GM18505 (cell line): ENCODE measurements around the gene SIK1.

Source experiments
- ATAC-seq: cut with Tn5 transposase; IDR thresholded peaks from one replicate; pipeline ENCODE4 v1.9.1; 2021; ENCODE audit not compliant: unreplicated experiment
- POLR2A ChIP-seq: IDR thresholded peaks from 4 replicates; pipeline ENCODE4 v1.6.1; 2011; ENCODE audit warnings: borderline replicate concordance; ENCODE audit not compliant: insufficient read depth, insufficient read length; ENCODE audit errors: extremely low read depth

The SIK1 gene

DNA sequence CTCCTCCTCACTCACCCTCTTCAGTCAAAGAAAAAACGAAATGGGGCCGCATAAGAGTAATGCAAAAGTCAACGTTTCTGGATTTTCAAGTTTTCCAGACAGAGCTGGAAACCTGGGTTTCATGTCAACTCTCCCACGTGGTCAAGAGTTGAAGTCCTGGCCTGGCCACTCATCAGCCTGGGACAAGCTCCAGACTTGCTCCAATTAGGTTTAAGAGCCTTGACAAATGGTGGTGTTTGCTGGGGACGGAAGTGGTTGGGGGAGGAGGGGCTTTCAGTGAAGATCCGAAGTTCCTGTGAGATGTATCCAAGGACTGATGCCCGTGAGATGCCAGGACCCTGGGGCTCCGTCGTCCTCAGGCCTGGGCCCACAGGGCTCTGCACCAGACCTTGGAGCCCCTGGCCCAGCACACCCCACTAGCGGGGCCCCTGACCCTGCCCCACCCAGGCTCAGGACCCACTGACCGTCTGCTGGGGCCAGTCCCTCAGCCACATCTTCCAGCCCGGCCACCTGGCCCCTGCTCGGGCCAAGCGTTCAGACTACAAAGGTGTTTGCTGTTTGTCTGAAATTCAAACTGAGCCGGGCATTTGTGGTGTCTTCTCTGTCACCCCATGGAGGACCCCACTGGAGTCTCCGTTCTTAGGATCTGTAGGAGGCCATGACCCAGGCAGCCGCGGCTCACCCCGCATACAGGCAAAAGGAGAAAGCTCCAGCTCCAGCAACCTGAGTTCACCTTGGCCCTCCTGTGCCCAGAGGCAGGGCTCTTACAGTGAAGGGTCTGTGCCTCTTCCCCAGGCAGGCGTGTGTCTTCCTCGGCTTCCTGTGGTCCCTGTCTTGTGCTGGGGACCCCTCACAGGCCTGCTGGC lies 53.3 kb downstream of the SIK1 start:
- no peak for TF ChIP-seq POLR2A
- ATAC-seq: no peak

DNA sequence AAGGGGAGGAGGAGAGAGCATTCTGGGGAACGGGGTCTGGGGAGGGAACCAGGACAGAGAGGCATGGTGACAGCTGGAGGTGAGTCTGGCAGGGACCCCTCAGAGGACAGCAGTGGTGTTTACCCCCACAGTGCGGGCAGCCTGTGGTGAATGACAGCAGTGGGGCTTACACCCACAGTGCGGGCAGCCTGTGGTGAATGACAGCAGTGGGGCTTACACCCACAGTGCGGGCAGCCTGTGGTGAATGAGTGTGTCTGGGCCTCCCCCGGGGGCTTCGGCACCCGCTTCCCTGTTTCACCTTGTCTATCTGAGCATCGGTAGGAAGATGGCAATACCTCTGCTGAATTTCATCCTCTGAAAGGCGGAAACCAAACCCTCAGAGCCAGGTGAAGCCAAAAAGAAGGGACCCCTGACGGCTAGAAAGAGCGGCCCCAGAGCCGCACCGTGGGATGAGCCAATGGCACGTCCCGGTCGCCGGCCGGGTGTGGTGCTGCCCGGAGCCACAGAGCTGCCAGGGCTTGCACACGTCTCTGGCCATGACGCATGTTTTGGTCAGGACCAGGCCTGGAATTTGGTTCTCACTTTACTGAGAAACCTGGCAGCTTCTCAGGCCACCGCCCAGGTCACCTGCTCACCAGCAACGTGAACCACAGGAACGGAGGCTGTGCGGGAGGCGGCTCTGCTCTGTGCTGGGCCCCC lies 54.1 kb downstream of the SIK1 start:
- no peak for TF ChIP-seq POLR2A
- ATAC-seq: no peak

DNA sequence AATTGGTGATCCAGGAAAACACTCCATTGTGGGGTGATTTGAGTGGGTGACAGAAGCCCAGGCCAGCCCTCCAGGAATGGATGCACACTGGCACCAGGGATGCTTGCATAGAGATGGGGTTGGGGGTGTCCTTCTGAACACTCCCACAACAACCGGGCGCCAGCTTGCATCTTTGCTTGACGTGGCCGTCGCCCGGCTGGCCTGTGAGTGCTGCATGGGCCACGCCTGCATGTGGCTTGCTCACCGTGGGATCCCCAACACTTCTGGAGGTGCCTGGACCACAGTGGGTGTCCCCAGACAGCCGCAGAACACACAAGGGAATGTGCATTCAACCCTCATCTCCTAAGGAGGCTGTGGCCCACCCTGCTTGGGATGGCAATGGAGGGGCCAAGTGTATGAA lies 55.1 kb downstream of the SIK1 start:
- no peak for ATAC-seq
- TF ChIP-seq POLR2A: no peak

DNA sequence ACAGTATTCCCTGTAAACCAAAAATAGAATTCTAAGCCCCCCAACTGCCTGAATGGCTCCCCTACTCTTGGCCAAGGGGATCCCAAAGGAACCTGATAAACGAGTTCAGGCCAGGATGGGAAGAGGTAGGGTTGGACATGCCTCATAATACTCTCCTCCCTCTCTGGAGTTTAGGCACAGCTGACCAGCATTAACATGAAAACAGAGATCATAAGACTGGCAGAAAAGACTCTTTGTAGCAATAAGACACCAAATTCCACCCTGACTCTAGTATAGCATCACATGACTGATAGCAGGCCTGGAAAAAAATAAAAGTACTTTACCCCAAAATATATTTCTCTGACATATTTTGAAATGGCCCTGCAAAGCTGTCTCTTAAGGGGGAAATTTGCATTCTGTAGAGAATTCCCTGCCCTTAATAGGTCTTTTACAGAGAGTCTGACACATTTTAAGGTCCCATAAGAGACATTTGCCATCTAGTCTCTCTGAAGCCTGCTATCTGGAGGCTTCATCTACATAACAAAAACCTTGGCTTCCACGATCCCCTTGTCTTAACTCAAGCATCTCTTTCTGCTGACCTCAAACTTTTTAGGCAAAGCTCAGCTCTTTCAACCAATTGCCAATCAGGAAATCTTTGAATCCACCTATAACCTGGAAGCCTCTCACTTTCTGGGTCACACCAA lies 55.9 kb downstream of the SIK1 start:
- no peak for TF ChIP-seq POLR2A
- no peak for ATAC-seq

DNA sequence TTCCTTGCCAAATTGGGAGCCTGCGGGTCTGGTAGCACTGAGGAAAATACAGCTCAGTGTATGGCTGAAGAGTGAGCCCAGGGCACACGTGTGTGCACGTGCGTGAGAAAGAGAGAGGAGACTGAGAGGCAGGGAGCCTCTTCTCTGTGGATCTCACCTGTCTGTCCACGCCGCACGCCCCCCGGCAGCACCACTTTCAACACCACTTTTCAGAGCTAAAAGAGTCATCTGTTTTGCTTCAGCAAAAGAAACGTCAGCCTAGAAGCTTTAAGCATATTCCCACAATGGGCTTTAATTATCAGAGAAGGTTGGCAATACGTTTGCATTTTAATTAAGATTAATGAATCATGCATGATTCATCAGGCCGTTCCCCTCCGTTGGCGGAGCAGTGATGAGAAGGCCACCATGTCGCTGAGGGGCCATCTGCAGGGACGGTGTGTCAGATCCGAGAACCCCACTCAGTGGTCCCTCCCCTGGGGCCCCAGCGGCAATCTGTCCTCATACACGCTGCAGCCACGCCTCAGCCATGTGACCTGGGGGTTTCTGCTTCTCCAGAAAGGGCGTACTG lies 56.8 kb downstream of the SIK1 start:
- no peak for ATAC-seq

DNA sequence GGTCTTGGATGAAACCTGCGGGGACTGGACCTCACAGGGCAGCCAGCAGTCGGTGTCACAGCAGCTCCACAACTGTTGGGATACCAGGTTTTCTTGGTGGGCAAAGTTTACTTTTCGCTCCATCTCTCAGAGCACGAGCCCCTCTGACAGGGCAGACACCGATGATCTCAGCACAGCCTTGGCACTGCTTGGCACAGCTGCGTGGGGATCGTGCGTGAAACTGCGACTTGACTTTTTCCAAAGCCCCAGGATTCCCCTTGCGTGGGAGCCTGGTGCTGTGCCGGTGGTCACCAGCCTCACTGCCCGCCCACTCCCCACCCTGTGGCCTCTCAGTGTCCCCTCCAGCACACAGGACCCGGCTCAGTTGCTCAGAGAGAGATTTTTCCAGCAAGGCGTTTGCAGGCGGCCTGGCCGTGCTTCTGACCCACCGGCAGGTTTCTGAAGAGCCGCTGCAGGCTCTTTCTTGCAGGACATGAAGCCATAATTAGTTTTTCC lies 57.3 kb downstream of the SIK1 start:
- no peak for ATAC-seq
- TF ChIP-seq POLR2A: no peak

More for the DNA sequence above, 56.8 kb downstream of the SIK1 start:
- no peak for TF ChIP-seq POLR2A

DNA sequence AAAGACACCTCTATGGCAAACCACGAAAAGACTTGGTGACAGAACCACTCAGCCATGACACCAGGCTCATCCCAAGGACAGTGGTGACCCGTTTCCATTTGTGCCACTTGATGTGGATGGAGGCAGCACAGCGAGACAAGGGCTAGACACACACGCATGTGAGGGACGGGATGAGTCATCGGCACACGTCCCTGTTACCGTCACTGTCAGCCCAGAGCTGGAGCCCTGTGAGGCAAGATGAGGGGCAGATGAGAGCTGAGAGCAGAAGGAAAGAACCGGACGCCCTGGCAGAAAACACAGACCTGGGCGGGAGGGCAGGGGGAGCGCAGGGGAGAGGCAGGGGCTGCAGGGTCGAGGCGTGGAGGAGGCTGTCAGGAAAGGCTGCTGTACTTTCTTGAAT lies 57.8 kb downstream of the SIK1 start:
- TF ChIP-seq POLR2A: no peak
- no peak for ATAC-seq

DNA sequence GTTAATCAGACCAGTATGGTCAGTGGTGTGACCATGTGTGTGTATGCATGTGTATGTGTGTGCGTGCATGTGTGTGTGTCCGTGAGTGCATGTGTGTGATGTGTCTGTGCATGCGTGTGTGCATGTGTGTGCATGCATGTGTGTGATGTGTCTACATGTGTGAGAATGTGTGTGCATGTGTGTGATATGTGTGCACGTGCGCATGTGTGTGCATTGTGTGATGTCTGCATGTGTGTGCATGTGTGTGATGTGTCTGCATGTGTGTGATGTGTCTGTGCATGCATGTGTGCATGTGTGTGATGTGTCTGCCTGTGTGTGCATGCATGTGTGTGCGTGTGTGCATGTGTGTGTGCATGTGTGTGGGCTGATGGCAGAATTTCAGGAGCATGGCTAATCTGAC lies 58.2 kb downstream of the SIK1 start:
- no peak for TF ChIP-seq POLR2A
- ATAC-seq: no peak

DNA sequence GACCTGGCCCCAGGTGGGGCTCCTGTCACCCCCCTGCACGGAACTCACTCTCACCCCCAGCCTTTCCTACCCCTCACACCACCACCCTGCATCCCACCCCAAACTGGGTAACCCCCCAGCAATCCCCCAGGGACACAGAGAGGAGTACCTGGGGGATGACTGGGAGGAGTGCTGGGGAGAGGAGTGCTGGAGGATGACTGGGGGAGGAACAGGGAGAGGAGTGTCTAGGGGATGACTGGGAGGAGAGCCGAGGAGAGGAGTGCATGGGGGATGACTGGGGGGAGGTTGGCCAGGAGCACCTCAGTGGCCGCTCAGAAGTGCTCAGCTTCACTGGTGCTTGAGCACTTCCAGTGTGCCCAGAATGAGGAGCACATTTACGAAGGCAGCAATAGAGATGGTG lies 59.1 kb downstream of the SIK1 start:
- no peak for ATAC-seq
- TF ChIP-seq POLR2A: no peak

DNA sequence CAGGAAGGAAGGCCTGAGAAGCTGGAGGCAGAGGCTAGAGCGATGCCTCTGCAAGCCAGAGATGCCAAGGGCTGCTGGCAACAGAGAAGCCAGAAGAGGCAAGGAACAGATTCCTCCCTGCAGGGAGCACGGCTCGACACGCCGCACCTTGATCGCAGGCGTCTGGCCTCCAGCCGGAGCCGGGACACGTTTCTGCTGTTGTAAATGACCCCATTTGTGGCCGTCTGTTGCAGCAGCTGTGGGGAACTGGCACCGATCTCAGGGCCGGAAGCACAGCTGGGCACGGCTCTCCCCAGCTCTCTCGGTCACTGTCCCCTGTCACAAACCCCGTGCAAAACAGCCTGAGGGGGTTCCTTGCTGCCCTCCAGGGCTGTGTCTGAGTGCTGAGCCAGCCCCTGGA lies 59.6 kb downstream of the SIK1 start:
- TF ChIP-seq POLR2A: no peak

DNA sequence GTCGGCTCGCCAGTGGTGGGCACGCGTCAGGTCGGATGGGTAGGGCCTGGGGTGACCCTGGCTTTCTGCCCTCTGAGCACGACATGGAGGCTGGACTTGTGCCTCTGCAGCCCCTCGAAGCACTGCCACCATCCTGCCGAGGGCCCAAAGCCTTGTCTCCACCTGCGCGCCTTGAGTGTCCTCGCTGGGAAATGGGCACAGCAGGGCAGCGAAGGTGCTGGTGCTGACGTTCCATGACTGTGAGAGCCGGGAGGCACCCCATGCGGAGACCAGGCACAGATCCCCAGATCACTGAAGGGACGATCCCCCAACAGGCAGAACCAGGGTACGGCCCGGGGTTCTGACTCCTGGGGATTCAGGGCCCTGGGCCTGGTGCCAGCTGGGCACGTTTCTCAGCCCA lies 60.3 kb downstream of the SIK1 start:
- no peak for ATAC-seq
- no peak for TF ChIP-seq POLR2A

More for the DNA sequence above, 59.6 kb downstream of the SIK1 start:
- no peak for ATAC-seq

DNA sequence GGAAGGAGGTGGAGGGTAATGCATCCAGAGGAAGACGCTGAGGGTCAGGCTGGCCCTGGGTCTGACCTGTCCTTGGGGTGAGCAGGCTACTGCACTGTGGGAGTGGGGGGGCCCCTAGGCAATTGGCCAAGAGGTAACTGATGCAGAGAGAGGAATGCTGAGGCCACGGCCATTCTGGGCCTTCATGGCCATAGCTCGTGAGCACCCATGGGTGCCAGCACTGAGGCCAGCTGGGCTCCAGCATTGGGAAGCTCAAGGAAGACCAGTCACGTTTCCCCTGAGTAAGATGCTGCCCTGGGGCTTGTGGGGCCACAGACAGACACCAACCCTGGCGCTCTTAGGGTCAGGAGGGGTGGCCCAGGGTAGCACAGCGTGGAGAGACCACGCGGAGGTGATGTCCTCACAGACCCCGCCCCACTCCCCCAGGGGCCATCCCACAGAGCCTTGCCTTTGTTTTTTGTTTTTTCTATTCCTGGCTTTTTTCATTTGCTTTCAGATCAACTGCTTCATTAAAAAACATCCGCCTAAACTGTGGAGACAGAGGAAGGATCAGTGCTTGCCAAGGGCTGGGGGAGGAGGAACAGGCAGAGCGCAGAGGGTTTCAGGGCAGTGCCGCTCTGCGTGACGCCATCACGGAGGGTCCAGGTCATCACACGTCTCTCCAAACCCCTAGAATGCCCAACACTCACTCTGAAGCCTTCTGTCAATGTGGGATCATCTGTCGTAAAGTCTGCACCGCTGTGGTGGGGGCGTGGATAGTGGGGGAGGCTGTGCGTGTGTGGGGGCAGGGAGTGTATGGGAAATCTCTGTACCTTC lies 61.1 kb downstream of the SIK1 start:
- no peak for ATAC-seq

More for the DNA sequence above, 61.1 kb downstream of the SIK1 start:
- TF ChIP-seq POLR2A: no peak
